Subcutaneous adipose tissue (tissue), 4 donors: ENCODE measurements around the gene THBS1. TPM values are rescaled to one million over a fixed set of nuclear protein-coding genes. Genes with fewer than 3 reads are reported as not detected.

Experiments
- CTCF ChIP-seq: fragments of 450-650 bp; IDR thresholded peaks from one replicate; pipeline ENCODE4 v1.5.1; 2016; ENCODE audit warnings: low read depth, mild to moderate bottlenecking, control low read depth, antibody characterized with exemption, moderate library complexity
- total RNA-seq, 4 donors: library from RNA; depleted of rRNA; stranded (reverse); fragments of >200 nt; gene quantifications; one replicate each; pipeline ENCODE4 v1.1.0, GENCODE V29; 2016

THBS1 gene
- total RNA-seq, 4 donors from 2014 or later = 95.5 to 1,261 (median 601) TPM

DNA sequence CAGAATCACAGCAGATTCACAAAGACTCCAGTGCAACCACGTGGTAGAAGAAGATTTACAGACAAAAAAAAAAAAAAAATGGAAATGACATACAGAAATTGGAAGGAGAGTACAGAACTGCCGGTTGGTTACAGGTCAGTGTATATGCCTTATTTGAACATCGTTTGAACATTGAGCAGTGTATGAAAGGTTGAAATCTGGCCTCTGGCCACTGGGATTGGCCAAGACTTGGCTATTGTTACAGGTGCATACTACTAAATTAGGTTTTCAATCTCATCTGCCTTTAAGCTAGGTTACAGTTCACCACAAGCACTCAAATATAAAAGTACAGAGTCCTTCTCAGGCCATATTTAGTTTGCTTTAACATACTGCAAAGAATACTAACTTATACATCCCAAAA, 59.8 kb downstream of the THBS1 start:
- no peak for TF ChIP-seq CTCF

- no peak for TF ChIP-seq CTCF
These were observed 60.5 kb downstream of the THBS1 start for GRCh38 chr15:39641191-39641889.

- TF ChIP-seq CTCF = no peak
These were observed 61.2 kb downstream of the THBS1 start for GRCh38 chr15:39642011-39642640.

DNA sequence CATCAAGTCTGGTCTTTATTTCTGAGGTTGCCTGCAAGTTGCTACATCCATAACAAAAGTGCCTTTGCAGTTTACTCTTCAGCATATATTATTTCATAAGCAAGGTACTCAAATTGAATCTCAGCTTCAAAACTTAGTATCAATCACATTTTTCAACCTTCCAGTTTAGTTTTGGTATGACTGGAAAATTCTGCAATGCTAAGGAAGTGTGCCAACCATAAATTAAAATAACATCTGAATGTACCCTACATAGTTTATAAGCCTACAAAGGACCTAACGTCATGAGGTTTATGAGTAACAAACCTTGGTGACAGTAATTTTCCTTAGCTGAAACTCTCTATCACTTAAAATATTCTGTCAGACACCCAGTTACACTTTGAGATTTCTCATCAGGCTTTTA, 62.8 kb downstream of the THBS1 start:
- no peak for TF ChIP-seq CTCF

GRCh38 chr15:39644136-39644535, 63.3 kb downstream of the THBS1 start:
- TF ChIP-seq CTCF = no peak

GRCh38 chr15:39645138-39645975, 64.5 kb downstream of the THBS1 start:
- TF ChIP-seq CTCF = no peak

- no peak for TF ChIP-seq CTCF
These were observed 65.0 kb downstream of the THBS1 start for GRCh38 chr15:39645976-39646257.
